WTC11 (cell line): Measurements from ENCODE around the gene CIB1.

Experiments
- ATF2 ChIP-seq: sonication (generic); formaldehyde crosslinking; IDR thresholded peaks from 2 replicates; pipeline ENCODE4 v1.8.1; 2022; ENCODE audit warnings: low read depth, missing genetic modification reagents, borderline replicate concordance
- CTCF ChIP-seq: fragments of 200-600 bp; IDR thresholded peaks from 2 replicates; pipeline ENCODE4 v1.8.0; 2022; ENCODE audit warnings: antibody characterized with exemption
- MXD4 ChIP-seq: fragments of 250-450 bp; sonication (Bioruptor Pico); IDR thresholded peaks from 2 replicates; pipeline ENCODE4 v1.8.0; 2021; ENCODE audit warnings: mild to moderate bottlenecking, moderate library complexity, borderline replicate concordance
- PRDM15 ChIP-seq: sonication (generic); formaldehyde crosslinking; IDR thresholded peaks from 2 replicates; pipeline ENCODE4 v1.8.0; 2022; ENCODE audit warnings: missing genetic modification reagents
- TCF7 ChIP-seq: sonication (generic); formaldehyde crosslinking; IDR thresholded peaks from 2 replicates; pipeline ENCODE4 v1.8.0; 2022; ENCODE audit warnings: mild to moderate bottlenecking, low read depth, missing genetic modification reagents, moderate library complexity
- TEAD4 ChIP-seq: sonication (generic); formaldehyde crosslinking; IDR thresholded peaks from 2 replicates; pipeline ENCODE4 v1.8.0; 2022; ENCODE audit warnings: mild to moderate bottlenecking, missing genetic modification reagents
- USF2 ChIP-seq: sonication (generic); formaldehyde crosslinking; IDR thresholded peaks from 2 replicates; pipeline ENCODE4 v1.8.1; 2023; ENCODE audit warnings: mild to moderate bottlenecking, missing genetic modification reagents, moderate library complexity
- ZBTB21 ChIP-seq: sonication (generic); formaldehyde crosslinking; IDR thresholded peaks from 2 replicates; pipeline ENCODE4 v1.8.1; 2023; ENCODE audit warnings: mild to moderate bottlenecking, missing genetic modification reagents, borderline replicate concordance
- ZNF121 ChIP-seq: sonication (generic); formaldehyde crosslinking; IDR thresholded peaks from 2 replicates; pipeline ENCODE4 v1.8.0; 2023; ENCODE audit warnings: missing genetic modification reagents
- ZNF263 ChIP-seq: sonication (generic); formaldehyde crosslinking; IDR thresholded peaks from 2 replicates; pipeline ENCODE4 v1.8.1; 2022; ENCODE audit warnings: low read depth, mild to moderate bottlenecking, moderate library complexity, missing genetic modification reagents

- TF ChIP-seq ZBTB21 (CRISPR knock-in tag) (no peak), CTCF (no peak), PRDM15 (CRISPR knock-in tag) (no peak), TEAD4 (CRISPR knock-in tag) (no peak), TCF7 (CRISPR knock-in tag) (no peak), ZNF263 (CRISPR knock-in tag) (no peak), USF2 (CRISPR knock-in tag) (no peak), ATF2 (CRISPR knock-in tag) (no peak), ZNF121 (CRISPR knock-in tag) (no peak), MXD4 (CRISPR knock-in tag) (no peak)
Observed at GRCh38 chr15:90227336-90227735, 6.4 kb downstream of the CIB1 start.
